ENCODE data around the gene CHMP3.

- TF ChIP-seq CTCF (IDR thresholded peaks at IDR 0.05) (no peak), POLR2AphosphoS5 (IDR thresholded peaks at IDR 0.05) (no peak), POLR2A (IDR thresholded peaks at IDR 0.05; ENCODE audit: low read depth) (no peak), EP300 (IDR thresholded peaks at IDR 0.05) (no peak)
Measured at GRCh38 chr2:86533589-86533988, 29.7 kb downstream of the CHMP3 start.

All from esophagus muscularis mucosa (tissue), 4 donors.